GM19238 (cell line): ENCODE measurements around the gene KIAA0408.
"Not testable (repeated sequence)": the region's sequence is repeated elsewhere in the genome, so short reads cannot be mapped to it uniquely, and the experiment has no call there.

Source experiments
- DNase-seq: peaks from one replicate; pipeline ENCODE4 v3.0.0; 2011; ENCODE audit warnings: low spot score; ENCODE audit not compliant: insufficient read length

KIAA0408 gene

GRCh38 chr6:127464161-127464880 is 5.1 kb upstream of the KIAA0408 start:
- no peak for DNase-seq

GRCh38 chr6:127463056-127463455 is 3.9 kb upstream of the KIAA0408 start:
- DNase-seq, result no peak

- DNase-seq, result no peak
Measured at GRCh38 chr6:127462376-127462775, 3.2 kb upstream of the KIAA0408 start.

- DNase-seq, result no peak
Measured at GRCh38 chr6:127460465-127460864, 1.3 kb upstream of the KIAA0408 start.

- DNase-seq, result no peak
Measured at GRCh38 chr6:127458817-127459216, 372 bp downstream of the KIAA0408 start.

- DNase-seq, result no peak
Measured at GRCh38 chr6:127458222-127458621, 967 bp downstream of the KIAA0408 start.

- no peak for DNase-seq
Measured at GRCh38 chr6:127457456-127458064, 1.6 kb downstream of the KIAA0408 start.

- no peak for DNase-seq
Measured at GRCh38 chr6:127456465-127456864, 2.7 kb downstream of the KIAA0408 start.

- DNase-seq, result no peak
Measured at GRCh38 chr6:127453845-127454619, 5.2 kb downstream of the KIAA0408 start.

GRCh38 chr6:127452803-127453202 is 6.4 kb downstream of the KIAA0408 start:
- no peak for DNase-seq

- no peak for DNase-seq
Measured at GRCh38 chr6:127451388-127451787, 7.8 kb downstream of the KIAA0408 start.

GRCh38 chr6:127447780-127448179 is 11.4 kb downstream of the KIAA0408 start:
- no peak for DNase-seq

GRCh38 chr6:127446356-127446755 is 12.8 kb downstream of the KIAA0408 start:
- DNase-seq, result no peak

- no peak for DNase-seq
Measured at GRCh38 chr6:127441881-127442280, 17.3 kb downstream of the KIAA0408 start.

- no peak for DNase-seq
Measured at GRCh38 chr6:127439718-127440117, 19.5 kb downstream of the KIAA0408 start.

- DNase-seq, result no peak
Measured at GRCh38 chr6:127436578-127437110, 22.5 kb downstream of the KIAA0408 start.

GRCh38 chr6:127435626-127436220 is 23.5 kb downstream of the KIAA0408 start:
- no peak for DNase-seq

GRCh38 chr6:127434651-127435050 is 24.5 kb downstream of the KIAA0408 start:
- DNase-seq, result no peak

GRCh38 chr6:127428562-127428961 is 30.6 kb downstream of the KIAA0408 start:
- DNase-seq, result not testable (repeated sequence)

GRCh38 chr6:127423921-127424320 is 35.3 kb downstream of the KIAA0408 start:
- DNase-seq, result no peak

GRCh38 chr6:127421164-127421563 is 38.0 kb downstream of the KIAA0408 start:
- DNase-seq, result not testable (repeated sequence)

- peak; percentile 52 for DNase-seq
Measured at GRCh38 chr6:127420556-127420955, 38.6 kb downstream of the KIAA0408 start.
